PC-9 (cell line): ENCODE data around the gene IL13RA2. TPM values are rescaled to one million over a fixed set of nuclear protein-coding genes. Genes with fewer than 3 reads are reported as not detected.

Source experiments
- BruUV-seq: library from RNA; stranded (reverse); fragments of 400-500 nt; replicated peaks from 2 replicates; lab custom pipeline; 2021; lab: Mats Ljungman, UMichigan
- CTCF ChIA-PET: fragments of 300-600 bp; sonication (Branson Sonifier 250); formaldehyde crosslinking; loops from one replicate; lab custom pipeline; 2022; ENCODE audit warnings: antibody characterized with exemption; lab: Charles Lee
- POLR2A ChIA-PET: fragments of 300-600 bp; sonication (Branson Sonifier 250); formaldehyde crosslinking; loops from one replicate; lab custom pipeline; 2022; ENCODE audit warnings: antibody characterized with exemption; ENCODE audit not compliant: unreplicated experiment; lab: Charles Lee
- DNase-seq, 2 experiments: peaks; one replicate each; pipeline versions ENCODE4 v3.0.0 to v3.0.0-alpha.2; 2015 to 2022; ENCODE audit warnings: mixed read lengths in 1 of 2
- H2AFZ ChIP-seq: fragments of 200-600 bp; sonication (generic); 2 replicates; pipeline ENCODE4 v1.8.1; 2017; ENCODE audit warnings: antibody characterized with exemption
- H3F3A ChIP-seq: fragments of 200-600 bp; sonication (generic); 2 replicates; pipeline ENCODE4 v1.8.1; 2017; ENCODE audit warnings: antibody characterized with exemption, mild to moderate bottlenecking, low read depth; ENCODE audit not compliant: insufficient read depth
- H3K27ac ChIP-seq: fragments of 200-600 bp; sonication (generic); 2 replicates; pipeline ENCODE4 v1.6.1; 2016; ENCODE audit warnings: mixed run types
- H3K27me3 ChIP-seq: fragments of 200-600 bp; sonication (generic); 2 replicates; pipeline ENCODE4 v1.6.1; 2016; ENCODE audit warnings: low read depth, mixed run types; ENCODE audit not compliant: insufficient read depth
- H3K36me3 ChIP-seq: fragments of 200-600 bp; sonication (generic); 2 replicates; pipeline ENCODE4 v1.6.1; 2016; ENCODE audit warnings: low read depth, mixed run types
- H3K4me1 ChIP-seq: fragments of 200-600 bp; sonication (generic); replicated peaks from 2 replicates; pipeline ENCODE4 v1.6.1; 2016; ENCODE audit warnings: mixed run types; ENCODE audit not compliant: insufficient read depth
- H3K4me2 ChIP-seq: fragments of 200-600 bp; sonication (generic); 2 replicates; pipeline ENCODE4 v1.6.1; 2017; ENCODE audit warnings: mixed run types
- H3K4me3 ChIP-seq: fragments of 200-600 bp; sonication (generic); 2 replicates; pipeline ENCODE4 v1.6.1; 2016; ENCODE audit warnings: mixed run types
- H3K79me2 ChIP-seq: fragments of 200-600 bp; sonication (generic); 2 replicates; pipeline ENCODE4 v1.6.1; 2017; ENCODE audit warnings: low read depth, mixed run types
- H3K9me2 ChIP-seq: fragments of 200-600 bp; sonication (generic); 2 replicates; pipeline ENCODE4 v1.8.1; 2017; ENCODE audit warnings: mild to moderate bottlenecking; ENCODE audit not compliant: insufficient read depth
- H3K9me3 ChIP-seq: fragments of 200-600 bp; sonication (generic); 2 replicates; pipeline ENCODE4 v1.8.1; 2016; ENCODE audit warnings: low read depth; ENCODE audit not compliant: insufficient read depth
- H4K20me1 ChIP-seq: fragments of 200-600 bp; sonication (generic); 2 replicates; pipeline ENCODE4 v1.8.1; 2017; ENCODE audit not compliant: insufficient read depth
- CTCF ChIP-seq: fragments of 200-600 bp; sonication (generic); conservative IDR thresholded peaks from 2 replicates; pipeline ENCODE4 v1.6.1; 2017; ENCODE audit warnings: mixed run types, antibody characterized with exemption, mild to moderate bottlenecking, moderate library complexity
- EZH2 ChIP-seq: fragments of 200-600 bp; sonication (generic); IDR thresholded peaks from 2 replicates; pipeline ENCODE4 v1.8.0; 2017; ENCODE audit warnings: antibody characterized with exemption, low read depth
- intact Hi-C: fragments of 100-400 bp; cut with micrococcal nuclease; formaldehyde crosslinking; loops from one replicate; pipeline ENCODE4 v1.10.0; 2022; ENCODE audit not compliant: unreplicated experiment
- total RNA-seq: library from RNA; stranded (reverse); gene quantifications from 2 replicates; pipeline ENCODE4 v1.2.3, GENCODE V29; 2021

The IL13RA2 gene
- total RNA-seq, 1 experiment from 2014 or later = not detected

DNA sequence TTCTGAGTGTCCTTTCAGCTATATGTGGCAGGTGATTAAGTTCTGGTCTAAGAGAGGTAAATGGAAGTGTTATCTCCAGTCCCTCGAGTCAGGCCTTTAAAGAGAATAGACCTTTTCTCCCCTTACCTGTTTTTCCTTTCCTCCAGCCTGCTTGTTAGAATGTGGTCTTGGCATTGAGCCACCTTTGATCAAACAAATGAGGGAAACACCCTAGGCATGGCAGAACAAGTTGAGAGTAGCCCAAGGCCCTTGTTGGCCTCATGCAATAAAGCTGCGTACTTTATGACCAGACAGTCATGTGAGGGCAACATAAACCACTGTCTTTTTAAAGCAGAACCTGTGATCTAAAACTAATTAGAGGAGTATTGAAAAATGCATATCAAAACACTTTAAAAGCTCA is 13.2 kb upstream of the IL13RA2 start:
- H3K9me2 ChIP-seq = no peaks in the 10 kb centered on the region
- BruUV-seq = no TSS peak
- H3K4me1 ChIP-seq = peaks cover 26% of the 10 kb centered on the region
- H3K27ac ChIP-seq = peak overlapping the region; percentile 41
- no peaks in the 10 kb centered on the region for H4K20me1 ChIP-seq
- ChIA-PET CTCF (no interaction called here), POLR2A (no interaction called here)
- H3K79me2 ChIP-seq = no peaks in the 10 kb centered on the region
- H3F3A ChIP-seq = peaks cover 10% of the 10 kb centered on the region; the same call in 1 of the 2 replicates
- H3K27me3 ChIP-seq = no peaks in the 10 kb centered on the region
- H2AFZ ChIP-seq = peak overlapping the region; percentile 61
- intact Hi-C loops = no loop called here
- no peak overlapping the region for H3K4me3 ChIP-seq
- DNase-seq = peak; percentile 56 to 84
- peak overlapping the region; percentile 27; the same call in 1 of the 2 replicates for H3K4me2 ChIP-seq
- no peak for TF ChIP-seq EZH2
- H3K36me3 ChIP-seq = no peaks in the 10 kb centered on the region
- 0 out of 2 replicates have a peak, but pooled peaks cover 4% of the 10 kb centered on the region for H3K9me3 ChIP-seq

GRCh38 chrX:115029869-115030570 is 12.6 kb upstream of the IL13RA2 start:
- Histone ChIP-seq H3K9me3 (0 out of 2 replicates have a peak, but pooled peaks cover 4% of the 10 kb centered on the region), H3F3A (peaks cover 10% of the 10 kb centered on the region; the same call in 1 of the 2 replicates), H3K9me2 (no peaks in the 10 kb centered on the region), H3K4me1 (peaks cover 26% of the 10 kb centered on the region), H2AFZ (peak overlapping the region; percentile 61), H3K79me2 (no peaks in the 10 kb centered on the region), H3K36me3 (no peaks in the 10 kb centered on the region), H3K4me2 (peak overlapping the region; percentile 27; the same call in 1 of the 2 replicates), H3K4me3 (no peak overlapping the region), H3K27ac (peak overlapping the region; percentile 41), H4K20me1 (no peaks in the 10 kb centered on the region), H3K27me3 (no peaks in the 10 kb centered on the region)
- TF ChIP-seq EZH2 (no peak), CTCF (no peak)
- BruUV-seq = no TSS peak
- CTCF ChIA-PET = no interaction called here
- intact Hi-C loops = no loop called here
- DNase-seq = no peak
- POLR2A ChIA-PET = no interaction called here

GRCh38 chrX:115029440-115029839 is 12.0 kb upstream of the IL13RA2 start:
- Histone ChIP-seq H2AFZ (no peak overlapping the region), H3K36me3 (no peaks in the 10 kb centered on the region), H3K4me2 (no peak overlapping the region), H3K9me3 (0 out of 2 replicates have a peak, but pooled peaks cover 4% of the 10 kb centered on the region), H3K27ac (no peak overlapping the region), H4K20me1 (no peaks in the 10 kb centered on the region), H3K4me3 (no peak overlapping the region), H3K27me3 (no peaks in the 10 kb centered on the region), H3K4me1 (peaks cover 26% of the 10 kb centered on the region), H3K79me2 (no peaks in the 10 kb centered on the region), H3K9me2 (no peaks in the 10 kb centered on the region), H3F3A (peaks cover 10% of the 10 kb centered on the region; the same call in 1 of the 2 replicates)
- TF ChIP-seq CTCF (no peak), EZH2 (no peak)
- ChIA-PET POLR2A (no interaction called here), CTCF (no interaction called here)
- no peak for DNase-seq
- intact Hi-C loops = no loop called here
- no TSS peak for BruUV-seq
